NCI-H2227 (cell line): ENCODE data around the gene DCDC2.
A peak's percentile ranks its signal among the peaks of the same experiment; 100 is the strongest.
"Not testable (repeated sequence)": the region's sequence is repeated elsewhere in the genome, so short reads cannot be mapped to it uniquely, and the experiment has no call there.

Experiments used
- DNase-seq: peaks from one replicate; lab custom pipeline; 2025; ENCODE audit not compliant: unreplicated experiment; lab: John Stamatoyannopoulos, UW

DCDC2 gene

GRCh38 chr6:24272553-24272952 lies 85.3 kb downstream of the DCDC2 start:
- DNase-seq = no peak

- no peak for DNase-seq
These were observed 85.7 kb downstream of the DCDC2 start for GRCh38 chr6:24272148-24272547.

GRCh38 chr6:24270011-24270410 lies 87.8 kb downstream of the DCDC2 start:
- DNase-seq = no peak

GRCh38 chr6:24258214-24258613 lies 99.6 kb downstream of the DCDC2 start:
- not testable (repeated sequence) for DNase-seq

- no peak for DNase-seq
These were observed 100.6 kb downstream of the DCDC2 start for GRCh38 chr6:24257282-24257681.

GRCh38 chr6:24255676-24256075 lies 102.2 kb downstream of the DCDC2 start:
- DNase-seq = no peak

- DNase-seq = no peak
These were observed 104.5 kb downstream of the DCDC2 start for GRCh38 chr6:24253360-24253759.

- no peak for DNase-seq
These were observed 105.6 kb downstream of the DCDC2 start for GRCh38 chr6:24252280-24252679.

GRCh38 chr6:24251339-24251738 lies 106.5 kb downstream of the DCDC2 start:
- no peak for DNase-seq

GRCh38 chr6:24249926-24250325 lies 107.9 kb downstream of the DCDC2 start:
- DNase-seq = no peak

- DNase-seq = no peak
These were observed 112.6 kb downstream of the DCDC2 start for GRCh38 chr6:24245275-24245674.

GRCh38 chr6:24242924-24243323 lies 114.9 kb downstream of the DCDC2 start:
- DNase-seq = no peak

GRCh38 chr6:24241779-24242178 lies 116.1 kb downstream of the DCDC2 start:
- DNase-seq = not testable (repeated sequence)

GRCh38 chr6:24240943-24241342 lies 116.9 kb downstream of the DCDC2 start:
- DNase-seq = no peak

- peak; percentile 1 for DNase-seq
These were observed 117.4 kb downstream of the DCDC2 start for GRCh38 chr6:24240380-24240928.

- no peak for DNase-seq
These were observed 119.2 kb downstream of the DCDC2 start for GRCh38 chr6:24238700-24239099.

- not testable (repeated sequence) for DNase-seq
These were observed 121.1 kb downstream of the DCDC2 start for GRCh38 chr6:24236779-24237178.

- DNase-seq = no peak
These were observed 123.9 kb downstream of the DCDC2 start for GRCh38 chr6:24233813-24234442.

GRCh38 chr6:24231438-24231977 lies 126.4 kb downstream of the DCDC2 start:
- DNase-seq = no peak

- no peak for DNase-seq
These were observed 128.0 kb downstream of the DCDC2 start for GRCh38 chr6:24229696-24230405.

- no peak for DNase-seq
These were observed 129.1 kb downstream of the DCDC2 start for GRCh38 chr6:24228681-24229255.

GRCh38 chr6:24228123-24228522 lies 129.7 kb downstream of the DCDC2 start:
- DNase-seq = no peak
